ENCODE results near the gene ETS1. TPM values are rescaled to one million over a fixed set of nuclear protein-coding genes. Genes with fewer than 3 reads are reported as not detected.

ETS1 gene
- total RNA-seq, 1 experiment from 2014 or later: 3.7 TPM

- H3K27me3 ChIP-seq (replicated peaks; ENCODE audit: insufficient read depth, low read depth, low read length, poor library complexity): peaks cover 80% of the 10 kb centered on the region
- no peak overlapping the region for H3K27ac ChIP-seq (ENCODE audit: low read depth, low read length, poor library complexity, severe bottlenecking)
- intact Hi-C loops (cut with micrococcal nuclease; ENCODE audit: unreplicated experiment): no loop called here
- CTCF ChIA-PET: no interaction called here
- no peaks in the 10 kb centered on the region for H3K9me3 ChIP-seq (ENCODE audit: low read depth, low read length, poor library complexity, severe bottlenecking)
- POLR2A ChIA-PET (ENCODE audit: low non-redundant PET): no interaction called here
- no TSS peak for BruUV-seq (replicated peaks)
- no peak overlapping the region for H3K4me3 ChIP-seq (ENCODE audit: low read depth, low read length, poor library complexity, severe bottlenecking)
- no peak for DNase-seq (ENCODE audit: low spot score)
- no peaks in the 10 kb centered on the region for H3K36me3 ChIP-seq (ENCODE audit: insufficient read depth, low read length, poor library complexity, severe bottlenecking)
- no peaks in the 10 kb centered on the region for H3K4me1 ChIP-seq (ENCODE audit: insufficient read depth, low read length, poor library complexity, severe bottlenecking)
- no peak for TF ChIP-seq CTCF (conservative IDR thresholded peaks at IDR 0.05; ENCODE audit: low read depth, low read length)
- TF ChIP-seq EZH2 (IDR thresholded peaks at IDR 0.05; ENCODE audit: borderline replicate concordance, low read depth, low read length, poor library complexity, severe bottlenecking): no peak
Observed at GRCh38 chr11:128624269-128625175, 37.2 kb upstream of the ETS1 start.

GRCh38 chr11:128623091-128623490, 35.7 kb upstream of the ETS1 start:
- TF ChIP-seq EZH2 (IDR thresholded peaks at IDR 0.05; ENCODE audit: borderline replicate concordance, low read depth, low read length, poor library complexity, severe bottlenecking): no peak
- no peak for TF ChIP-seq CTCF (conservative IDR thresholded peaks at IDR 0.05; ENCODE audit: low read depth, low read length)
- Histone ChIP-seq H3K27ac (ENCODE audit: low read depth, low read length, poor library complexity, severe bottlenecking) (no peak overlapping the region), H3K27me3 (replicated peaks; ENCODE audit: insufficient read depth, low read depth, low read length, poor library complexity) (peaks cover 71% of the 10 kb centered on the region), H3K4me1 (ENCODE audit: insufficient read depth, low read length, poor library complexity, severe bottlenecking) (no peaks in the 10 kb centered on the region), H3K36me3 (ENCODE audit: insufficient read depth, low read length, poor library complexity, severe bottlenecking) (no peaks in the 10 kb centered on the region), H3K9me3 (ENCODE audit: low read depth, low read length, poor library complexity, severe bottlenecking) (no peaks in the 10 kb centered on the region), H3K4me3 (ENCODE audit: low read depth, low read length, poor library complexity, severe bottlenecking) (no peak overlapping the region)
- no peak for DNase-seq (ENCODE audit: low spot score)
- ChIA-PET POLR2A (ENCODE audit: low non-redundant PET) (no interaction called here), CTCF (no interaction called here)
- intact Hi-C loops (cut with micrococcal nuclease; ENCODE audit: unreplicated experiment): no loop called here
- no TSS peak for BruUV-seq (replicated peaks)

- Histone ChIP-seq H3K27ac (ENCODE audit: low read depth, low read length, poor library complexity, severe bottlenecking) (no peak overlapping the region), H3K27me3 (replicated peaks; ENCODE audit: insufficient read depth, low read depth, low read length, poor library complexity) (peaks cover 78% of the 10 kb centered on the region), H3K4me1 (ENCODE audit: insufficient read depth, low read length, poor library complexity, severe bottlenecking) (no peaks in the 10 kb centered on the region), H3K9me3 (ENCODE audit: low read depth, low read length, poor library complexity, severe bottlenecking) (no peaks in the 10 kb centered on the region), H3K36me3 (ENCODE audit: insufficient read depth, low read length, poor library complexity, severe bottlenecking) (no peaks in the 10 kb centered on the region), H3K4me3 (ENCODE audit: low read depth, low read length, poor library complexity, severe bottlenecking) (no peak overlapping the region)
- ChIA-PET CTCF (no interaction called here), POLR2A (ENCODE audit: low non-redundant PET) (no interaction called here)
- DNase-seq (ENCODE audit: low spot score): no peak
- no peak for TF ChIP-seq CTCF (conservative IDR thresholded peaks at IDR 0.05; ENCODE audit: low read depth, low read length)
- no peak for TF ChIP-seq EZH2 (IDR thresholded peaks at IDR 0.05; ENCODE audit: borderline replicate concordance, low read depth, low read length, poor library complexity, severe bottlenecking)
- intact Hi-C loops (cut with micrococcal nuclease; ENCODE audit: unreplicated experiment): no loop called here
- BruUV-seq (replicated peaks): no TSS peak
Observed at GRCh38 chr11:128621601-128622501, 34.5 kb upstream of the ETS1 start.

Measured in A673 (cell line).